GM21576 (cell line): ENCODE measurements around the gene ATG5.
A peak's percentile ranks its signal among the peaks of the same experiment; 100 is the strongest.

Experiments used
- ATAC-seq: cut with Tn5 transposase; IDR thresholded peaks from one replicate; pipeline ENCODE4 v1.9.1; 2021; ENCODE audit warnings: mild to moderate bottlenecking, moderate library complexity; ENCODE audit not compliant: unreplicated experiment

Gene ATG5

GRCh38 chr6:106226676-106227075 is 98.9 kb downstream of the ATG5 start:
- ATAC-seq = no peak

- no peak for ATAC-seq
These were observed 100.0 kb downstream of the ATG5 start for GRCh38 chr6:106225581-106225980.

- ATAC-seq = no peak
These were observed 102.1 kb downstream of the ATG5 start for GRCh38 chr6:106223300-106223930.

- peak; percentile 47 for ATAC-seq
These were observed 105.1 kb downstream of the ATG5 start for GRCh38 chr6:106220485-106220884.

DNA sequence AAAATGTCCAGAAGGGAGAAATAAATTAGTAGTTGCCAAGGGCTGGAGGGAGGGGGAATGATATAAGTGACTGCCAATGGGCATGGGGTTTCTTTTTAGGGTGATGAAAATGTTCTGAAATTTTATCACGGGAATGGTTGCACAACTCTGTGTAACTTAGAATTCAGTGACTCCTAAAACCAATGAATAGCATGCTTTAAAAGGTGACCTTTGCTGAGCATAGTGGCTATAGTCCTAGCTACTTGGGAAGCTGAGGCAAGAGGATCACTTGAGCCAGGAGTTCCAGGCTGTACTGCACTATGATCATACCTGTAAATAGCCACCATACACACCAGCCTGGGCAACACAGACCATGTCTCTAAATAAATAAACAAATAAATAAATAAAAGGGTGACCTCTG is 109.0 kb downstream of the ATG5 start:
- ATAC-seq = no peak

DNA sequence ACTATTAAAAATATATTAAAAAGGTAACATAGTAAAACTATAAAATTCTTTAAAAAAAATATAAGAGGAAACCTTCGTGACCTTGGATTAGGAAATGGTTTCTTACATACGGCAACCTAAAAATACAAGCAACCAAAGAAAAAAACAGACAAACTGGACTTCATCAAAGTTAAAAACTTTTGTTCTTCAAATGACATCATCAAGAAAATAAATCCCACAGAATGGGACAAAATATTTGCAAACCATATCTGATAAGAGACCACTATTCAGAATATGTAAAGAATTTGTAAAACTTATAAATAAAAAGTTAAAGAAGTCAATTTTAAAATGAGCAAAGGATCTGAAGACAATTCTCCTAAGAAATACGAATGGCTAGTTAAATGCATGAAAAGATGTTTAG is 110.0 kb downstream of the ATG5 start:
- no peak for ATAC-seq

- no peak for ATAC-seq
These were observed 111.0 kb downstream of the ATG5 start for GRCh38 chr6:106214531-106214930.

- no peak for ATAC-seq
These were observed 111.8 kb downstream of the ATG5 start for GRCh38 chr6:106213660-106214289.

- no peak for ATAC-seq
These were observed 113.0 kb downstream of the ATG5 start for GRCh38 chr6:106212576-106212975.

- ATAC-seq = peak; percentile 71
These were observed 118.7 kb downstream of the ATG5 start for GRCh38 chr6:106206905-106207304.

- no peak for ATAC-seq
These were observed 120.6 kb downstream of the ATG5 start for GRCh38 chr6:106204961-106205360.

GRCh38 chr6:106199998-106200397 is 125.6 kb downstream of the ATG5 start:
- ATAC-seq = no peak

DNA sequence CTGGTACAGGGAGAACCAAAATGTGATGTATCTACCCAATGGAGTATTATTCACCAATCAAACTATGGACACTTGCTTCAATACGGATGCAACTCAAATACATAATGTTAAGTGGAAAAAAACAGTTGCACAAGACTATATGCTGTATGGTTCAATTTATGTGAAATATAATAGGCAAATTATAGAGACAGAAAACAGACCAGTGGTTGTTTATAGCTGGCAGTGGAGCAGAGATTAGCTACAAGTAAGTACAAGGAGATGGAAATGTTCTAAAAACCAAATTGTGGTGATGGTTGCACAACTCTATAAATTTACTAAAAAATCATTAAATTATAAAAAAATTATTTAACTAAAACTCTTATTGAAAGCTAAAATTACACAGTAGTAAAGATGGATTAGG is 126.2 kb downstream of the ATG5 start:
- ATAC-seq = no peak

- no peak for ATAC-seq
These were observed 128.1 kb downstream of the ATG5 start for GRCh38 chr6:106197441-106197840.

- ATAC-seq = peak; percentile 63
These were observed 130.3 kb downstream of the ATG5 start for GRCh38 chr6:106194949-106195921.

- ATAC-seq = no peak
These were observed 132.7 kb downstream of the ATG5 start for GRCh38 chr6:106192824-106193223.

GRCh38 chr6:106188104-106188794 is 137.3 kb downstream of the ATG5 start:
- ATAC-seq = no peak

- ATAC-seq = no peak
These were observed 138.1 kb downstream of the ATG5 start for GRCh38 chr6:106187424-106187982.

DNA sequence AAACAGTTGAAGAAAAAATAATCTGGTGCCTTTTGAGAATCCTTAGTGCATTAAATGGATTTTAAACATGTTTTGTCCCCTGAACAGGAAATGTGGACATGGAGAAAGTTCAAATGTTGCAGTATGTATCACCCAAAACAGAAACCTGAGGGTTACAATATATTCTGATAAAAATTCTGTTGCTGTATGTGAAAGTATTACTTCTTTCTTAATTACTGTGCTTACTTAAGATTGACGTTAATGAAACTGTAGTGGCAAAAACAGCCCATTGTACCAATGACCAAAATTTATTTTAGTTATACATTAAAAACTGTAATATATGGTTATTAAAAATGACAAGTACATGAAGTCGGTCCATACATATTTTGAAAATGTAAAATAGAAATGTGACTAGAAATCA is 138.8 kb downstream of the ATG5 start:
- ATAC-seq = no peak

DNA sequence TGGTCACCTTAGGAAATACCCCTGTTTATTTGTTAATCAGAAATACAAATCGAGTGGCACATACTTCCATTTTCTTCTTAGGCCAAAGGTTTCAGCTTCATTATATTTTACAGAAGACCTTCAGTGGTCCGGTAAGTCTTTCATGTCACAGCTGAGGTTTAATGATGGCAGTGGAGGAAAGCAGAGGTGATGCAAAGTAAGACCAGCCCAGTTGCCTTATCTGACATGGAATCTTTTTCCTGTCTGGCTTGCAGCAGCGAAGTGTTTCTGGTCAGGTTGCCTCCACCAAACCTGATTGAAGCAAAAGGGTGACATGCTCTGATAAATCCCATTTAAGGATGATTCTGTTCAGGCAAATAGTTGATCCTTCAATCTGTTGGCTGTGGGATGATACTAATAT is 139.4 kb downstream of the ATG5 start:
- ATAC-seq = no peak

DNA sequence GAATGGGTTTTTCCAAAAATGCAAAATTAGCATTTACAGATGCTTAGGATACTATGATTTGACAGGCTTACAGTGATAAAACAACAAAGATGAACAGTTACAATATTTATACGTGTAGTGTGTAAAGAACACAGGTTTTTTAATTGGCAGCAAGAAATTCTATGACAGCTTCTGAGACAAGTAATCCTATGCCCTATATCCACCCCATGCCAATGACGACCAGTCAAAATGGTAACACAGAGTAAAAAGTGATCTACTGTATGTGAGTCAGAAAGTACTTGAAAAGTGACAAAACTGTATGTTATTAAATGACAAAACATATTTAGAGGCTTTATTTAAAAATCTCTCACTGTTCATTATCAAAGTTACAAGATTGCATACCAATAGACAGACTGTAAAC is 139.9 kb downstream of the ATG5 start:
- no peak for ATAC-seq
